NCI-H2196 treated with DMSO at 0.1 percent for 48 hours (cell line): ENCODE measurements around the gene INPP1.

Source experiments
- DNase-seq: peaks from one replicate; lab custom pipeline; 2025; ENCODE audit not compliant: unreplicated experiment; lab: John Stamatoyannopoulos, UW

The INPP1 gene

GRCh38 chr2:190407662-190408537, 64.5 kb downstream of the INPP1 start, which contains the start of gene MFSD6:
Gene MFSD6, plus strand, starts transcription at chr2:190408355. Its CDS starts 27,675 bp downstream, at chr2:190436030.
- DNase-seq: no peak

- DNase-seq: peak; percentile 27
These were observed 65.3 kb downstream of the INPP1 start for GRCh38 chr2:190408538-190409271.

GRCh38 chr2:190409616-190410015, 66.2 kb downstream of the INPP1 start:
- DNase-seq: no peak

- no peak for DNase-seq
These were observed 66.8 kb downstream of the INPP1 start for GRCh38 chr2:190410166-190410565.

- no peak for DNase-seq
These were observed 69.6 kb downstream of the INPP1 start for GRCh38 chr2:190412966-190413365.

GRCh38 chr2:190413421-190413820, 70.0 kb downstream of the INPP1 start:
- peak; percentile 23 for DNase-seq

- DNase-seq: no peak
These were observed 71.9 kb downstream of the INPP1 start for GRCh38 chr2:190415251-190415650.

- no peak for DNase-seq
These were observed 72.7 kb downstream of the INPP1 start for GRCh38 chr2:190415794-190416775.

GRCh38 chr2:190417045-190417842, 73.9 kb downstream of the INPP1 start:
- no peak for DNase-seq

- no peak for DNase-seq
These were observed 75.3 kb downstream of the INPP1 start for GRCh38 chr2:190418727-190419126.

- no peak for DNase-seq
These were observed 77.4 kb downstream of the INPP1 start for GRCh38 chr2:190420801-190421200.
